CD8-positive, alpha-beta memory T cell (primary cell): ENCODE results near the gene MS4A7. TPM values are rescaled to one million over a fixed set of nuclear protein-coding genes. Genes with fewer than 3 reads are reported as not detected.

Experiments used
- polyA plus RNA-seq: library from polyadenylated mRNA; unstranded; fragments of 300-500 nt; fragmentation: Illumina TruSeq; gene quantifications from one replicate; pipeline ENCODE4 v1.2.3, GENCODE V29; 2021
- total RNA-seq, 2 experiments: library from RNA; stranded (reverse); gene quantifications; one replicate each; pipeline ENCODE4 v1.2.3, GENCODE V29; 2021

MS4A7 gene
- total and polyA plus RNA-seq, 3 experiments from 2014 or later = 0.51 to 0.98 TPM; not detected in 1

Other genes starting within 250 kb of the MS4A7 start
- 1 to 10 TPM; 1.6 TPM for gene MS4A6A, start 195.4 kb upstream of the MS4A7 start, total RNA-seq
- gene MS4A6A, start 195.4 kb upstream of the MS4A7 start, polyA plus RNA-seq = 0.97 TPM
- not detected for gene MS4A4E, start 135.4 kb upstream of the MS4A7 start, total RNA-seq
- gene MS4A4E, start 135.4 kb upstream of the MS4A7 start, polyA plus RNA-seq = not detected
- gene MS4A4A, start 97.9 kb upstream of the MS4A7 start, total RNA-seq = under 1 TPM in 1 of 2 experiments, not detected in 1; 0.20 TPM
- not detected for gene MS4A4A, start 97.9 kb upstream of the MS4A7 start, polyA plus RNA-seq
- not detected for gene MS4A6E, start 51.3 kb upstream of the MS4A7 start, total RNA-seq
- not detected for gene MS4A6E, start 51.3 kb upstream of the MS4A7 start, polyA plus RNA-seq
- not detected for gene MS4A14, start 17.9 kb downstream of the MS4A7 start, total RNA-seq
- gene MS4A14, start 17.9 kb downstream of the MS4A7 start, polyA plus RNA-seq = not detected
- not detected for gene MS4A5, start 51.0 kb downstream of the MS4A7 start, total RNA-seq
- not detected for gene MS4A5, start 51.0 kb downstream of the MS4A7 start, polyA plus RNA-seq
- 1 to 10 TPM in 1 of 2 experiments, under 1 TPM in 1; 0.70 to 1.2 TPM for gene MS4A1, start 77.3 kb downstream of the MS4A7 start, total RNA-seq
- gene MS4A1, start 77.3 kb downstream of the MS4A7 start, polyA plus RNA-seq = 11.1 TPM
- not detected for gene MS4A12, start 114.2 kb downstream of the MS4A7 start, total RNA-seq
- gene MS4A12, start 114.2 kb downstream of the MS4A7 start, polyA plus RNA-seq = not detected
- gene MS4A13, start 136.9 kb downstream of the MS4A7 start, total RNA-seq = not detected
- not detected for gene MS4A13, start 136.9 kb downstream of the MS4A7 start, polyA plus RNA-seq